H1 (cell line): Measurements from ENCODE around the gene CAPS.

Experiments used
- CBX5 ChIP-seq: fragments of 300-800, 300-1000 bp; sonication (generic); IDR thresholded peaks from 2 replicates; pipeline ENCODE4 v1.7.1; 2016; ENCODE audit warnings: antibody characterized with exemption, low read length, low read depth
- CTCF ChIP-seq, 3 experiments: IDR thresholded peaks; 1 replicate in 2 of 3; 2 replicates in 1 of 3; pipeline versions ENCODE4 v1.5.1 to v1.6.1; 2011; ENCODE audit warnings: low read length in 3 of 3, mild to moderate bottlenecking in 3 of 3, inconsistent platforms in 2 of 3, low read depth in 1 of 3, moderate library complexity in 1 of 3; ENCODE audit not compliant: insufficient read depth in 1 of 3; ENCODE audit errors: control extremely low read depth in 1 of 3
- EZH2 ChIP-seq: fragments of 200-600 bp; sonication (generic); IDR thresholded peaks from 2 replicates; pipeline ENCODE4 v1.7.1; 2012; ENCODE audit warnings: low read depth, mild to moderate bottlenecking, moderate library complexity, low read length, inconsistent platforms; ENCODE audit not compliant: severe bottlenecking
- HDAC2 ChIP-seq, 2 experiments: fragments of 300-600 bp in 1 of 2; sonication (generic) in 1 of 2; IDR thresholded peaks; 2 replicates each; pipeline ENCODE4 v1.6.1; 2011 to 2012; ENCODE audit warnings: low read depth in 2 of 2, low read length in 2 of 2, mild to moderate bottlenecking in 2 of 2, moderate library complexity in 2 of 2, borderline replicate concordance in 1 of 2, inconsistent platforms in 1 of 2
- HDAC6 ChIP-seq: IDR thresholded peaks from one replicate; pipeline ENCODE4 v1.7.1; 2012; ENCODE audit warnings: low read depth, mild to moderate bottlenecking, inconsistent platforms, low read length, moderate library complexity
- JUND ChIP-seq: IDR thresholded peaks from 2 replicates; pipeline ENCODE4 v1.6.1; 2011; ENCODE audit warnings: mild to moderate bottlenecking, improper control_type of control experiment, low read length
- MAX ChIP-seq: IDR thresholded peaks from 2 replicates; pipeline ENCODE4 v1.6.1; 2012; ENCODE audit warnings: inconsistent platforms
- POLR2AphosphoS5 ChIP-seq: IDR thresholded peaks from 2 replicates; pipeline ENCODE4 v1.6.1; 2011; ENCODE audit warnings: low read depth, low read length
- RAD21 ChIP-seq, 2 experiments: IDR thresholded peaks in 1 of 2; conservative IDR thresholded peaks in 1 of 2; 2 replicates each; pipeline ENCODE4 v1.6.1; 2011; ENCODE audit warnings: low read depth in 2 of 2, low read length in 2 of 2, improper control_type of control experiment in 1 of 2, inconsistent platforms in 1 of 2, mild to moderate bottlenecking in 1 of 2, moderate library complexity in 1 of 2
- RXRA ChIP-seq: IDR thresholded peaks from 2 replicates; pipeline ENCODE4 v1.6.1; 2011; ENCODE audit warnings: low read depth, mild to moderate bottlenecking, low read length, moderate library complexity; ENCODE audit not compliant: insufficient read depth

DNA sequence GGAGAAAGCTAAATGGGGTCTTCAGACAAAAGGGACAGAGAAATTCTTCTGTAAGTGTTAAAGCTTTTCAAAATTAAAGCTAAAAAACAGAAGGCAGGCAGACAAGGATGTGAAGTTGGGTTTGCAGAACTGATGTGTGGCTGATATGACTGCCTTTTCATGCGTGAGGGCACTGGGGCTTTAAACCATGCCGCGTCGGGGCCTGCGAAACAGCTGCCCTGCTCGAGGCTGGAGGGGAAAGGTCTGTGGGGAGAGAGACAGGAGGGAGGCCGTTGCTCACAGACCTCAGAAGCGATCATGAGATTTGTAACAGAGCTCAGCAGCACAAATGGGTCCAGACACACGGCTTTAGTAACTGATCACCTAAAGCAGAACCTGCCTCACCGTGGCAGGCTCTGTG is 23.5 kb downstream of the CAPS start:
- TF ChIP-seq JUND (no peak), CBX5 (no peak), MAX (no peak), RAD21 (IDR thresholded peaks at IDR 0.05 in 1 of 2, conservative IDR thresholded peaks at IDR 0.05 in 1 of 2; ENCODE audit: low read depth in 2 of 2, low read length in 2 of 2) (no peak), POLR2AphosphoS5 (no peak), HDAC2 (IDR thresholded peaks at IDR 0.05; ENCODE audit: borderline replicate concordance in 1 of 2, low read depth in 2 of 2, low read length in 2 of 2) (no peak), CTCF (IDR thresholded peaks at IDR 0.05; ENCODE audit: control extremely low read depth in 1 of 3, insufficient read depth in 1 of 3, low read depth in 1 of 3, low read length in 3 of 3) (no peak), HDAC6 (no peak), EZH2 (no peak), RXRA (no peak)
